ENCODE data around the gene KATNAL2.

KATNAL2 gene

GRCh38 chr18:47108998-47109405, 191.6 kb downstream of the KATNAL2 start (continued):
- TF ChIP-seq TSHZ2 (CRISPR knock-in tag; IDR thresholded peaks at IDR 0.05): no peak

- TF ChIP-seq GLIS3 (CRISPR knock-in tag; IDR thresholded peaks at IDR 0.05) (no peak), RARB (CRISPR knock-in tag; IDR thresholded peaks at IDR 0.05) (no peak), PPARA (CRISPR knock-in tag; IDR thresholded peaks at IDR 0.05; ENCODE audit: borderline replicate concordance) (no peak), PATZ1 (CRISPR knock-in tag; IDR thresholded peaks at IDR 0.05; ENCODE audit: borderline replicate concordance) (no peak), CSRNP3 (CRISPR knock-in tag; IDR thresholded peaks at IDR 0.05) (no peak), ESRRG (CRISPR knock-in tag; IDR thresholded peaks at IDR 0.05) (no peak), ISL1 (CRISPR knock-in tag; IDR thresholded peaks at IDR 0.05) (no peak), ZC3H10 (CRISPR knock-in tag; IDR thresholded peaks at IDR 0.05) (no peak), ZNF70 (CRISPR knock-in tag; IDR thresholded peaks at IDR 0.05) (no peak), TCF4 (CRISPR knock-in tag; IDR thresholded peaks at IDR 0.05; ENCODE audit: borderline replicate concordance) (no peak), ARNTL (CRISPR knock-in tag; IDR thresholded peaks at IDR 0.05; ENCODE audit: borderline replicate concordance, low read depth) (no peak), CSDC2 (CRISPR knock-in tag; IDR thresholded peaks at IDR 0.05) (no peak), OSR1 (CRISPR knock-in tag; IDR thresholded peaks at IDR 0.05) (no peak), ZFP3 (CRISPR knock-in tag; IDR thresholded peaks at IDR 0.05) (no peak), ZFP30 (CRISPR knock-in tag; IDR thresholded peaks at IDR 0.05) (no peak), CREB5 (CRISPR knock-in tag; IDR thresholded peaks at IDR 0.05; ENCODE audit: low read depth) (no peak), SNAI2 (CRISPR knock-in tag; IDR thresholded peaks at IDR 0.05) (no peak), ZNF565 (CRISPR knock-in tag; conservative IDR thresholded peaks at IDR 0.05; ENCODE audit: low read depth) (no peak), BACH2 (CRISPR knock-in tag; IDR thresholded peaks at IDR 0.05; ENCODE audit: borderline replicate concordance) (no peak), TSHZ2 (CRISPR knock-in tag; IDR thresholded peaks at IDR 0.05) (no peak)
- no peak for ATAC-seq
Measured at GRCh38 chr18:47109720-47110119, 192.3 kb downstream of the KATNAL2 start.

- no peak for ATAC-seq
- no peak for TF ChIP-seq TOX (CRISPR knock-in tag; IDR thresholded peaks at IDR 0.05; ENCODE audit: borderline replicate concordance)
- no peak for TF ChIP-seq BACH2 (CRISPR knock-in tag; IDR thresholded peaks at IDR 0.05; ENCODE audit: borderline replicate concordance)
- no peak for TF ChIP-seq OSR1 (CRISPR knock-in tag; IDR thresholded peaks at IDR 0.05)
- TF ChIP-seq ZNF565 (CRISPR knock-in tag; conservative IDR thresholded peaks at IDR 0.05; ENCODE audit: low read depth): no peak
- no peak for TF ChIP-seq ZNF8 (CRISPR knock-in tag; IDR thresholded peaks at IDR 0.05)
- no peak for TF ChIP-seq ZFP30 (CRISPR knock-in tag; IDR thresholded peaks at IDR 0.05)
- no peak for TF ChIP-seq CREB5 (CRISPR knock-in tag; IDR thresholded peaks at IDR 0.05; ENCODE audit: low read depth)
- no peak for TF ChIP-seq ZNF70 (CRISPR knock-in tag; IDR thresholded peaks at IDR 0.05)
- no peak for TF ChIP-seq PATZ1 (CRISPR knock-in tag; IDR thresholded peaks at IDR 0.05; ENCODE audit: borderline replicate concordance)
- TF ChIP-seq GLIS3 (CRISPR knock-in tag; IDR thresholded peaks at IDR 0.05): no peak
- TF ChIP-seq PPARA (CRISPR knock-in tag; IDR thresholded peaks at IDR 0.05; ENCODE audit: borderline replicate concordance): no peak
- TF ChIP-seq ESRRG (CRISPR knock-in tag; IDR thresholded peaks at IDR 0.05): no peak
Measured at GRCh38 chr18:47110492-47111274, 193.3 kb downstream of the KATNAL2 start.
